C4-2B (cell line): Measurements from ENCODE around the gene MAK.

Source experiments
- H3K27ac ChIP-seq: fragments of 450-650 bp; 2 replicates; pipeline ENCODE4 v1.5.1; 2017
- ZFX ChIP-seq: fragments of 450-650 bp; IDR thresholded peaks from 2 replicates; pipeline ENCODE4 v1.6.1; 2017
- TF ChIP-seq, protein P1 (sequence below): fragments of 450-650 bp; conservative IDR thresholded peaks from 2 replicates; pipeline ENCODE4 v1.5.1; 2017; ENCODE audit warnings: mild to moderate bottlenecking

The MAK gene

DNA sequence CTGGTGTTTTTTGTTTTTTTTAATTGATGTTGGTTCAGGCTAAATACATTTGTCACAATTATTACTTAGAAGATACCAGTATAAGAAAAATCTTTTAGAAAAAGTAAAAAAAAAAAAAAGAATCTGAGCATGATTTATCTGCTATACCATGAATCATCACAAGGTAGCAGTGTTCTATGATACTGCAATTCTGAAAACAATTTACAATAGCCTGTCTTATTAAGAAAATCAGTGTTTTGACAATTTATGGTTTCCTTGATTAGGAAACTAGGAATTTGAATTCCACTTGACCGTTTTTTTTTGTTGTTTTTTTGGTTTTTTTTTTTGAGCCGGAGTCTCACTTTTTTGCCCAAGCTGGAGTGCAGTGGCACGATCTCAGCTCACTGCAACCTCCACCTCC, 9.3 kb upstream of the MAK start:
- TF ChIP-seq, protein P1, sequence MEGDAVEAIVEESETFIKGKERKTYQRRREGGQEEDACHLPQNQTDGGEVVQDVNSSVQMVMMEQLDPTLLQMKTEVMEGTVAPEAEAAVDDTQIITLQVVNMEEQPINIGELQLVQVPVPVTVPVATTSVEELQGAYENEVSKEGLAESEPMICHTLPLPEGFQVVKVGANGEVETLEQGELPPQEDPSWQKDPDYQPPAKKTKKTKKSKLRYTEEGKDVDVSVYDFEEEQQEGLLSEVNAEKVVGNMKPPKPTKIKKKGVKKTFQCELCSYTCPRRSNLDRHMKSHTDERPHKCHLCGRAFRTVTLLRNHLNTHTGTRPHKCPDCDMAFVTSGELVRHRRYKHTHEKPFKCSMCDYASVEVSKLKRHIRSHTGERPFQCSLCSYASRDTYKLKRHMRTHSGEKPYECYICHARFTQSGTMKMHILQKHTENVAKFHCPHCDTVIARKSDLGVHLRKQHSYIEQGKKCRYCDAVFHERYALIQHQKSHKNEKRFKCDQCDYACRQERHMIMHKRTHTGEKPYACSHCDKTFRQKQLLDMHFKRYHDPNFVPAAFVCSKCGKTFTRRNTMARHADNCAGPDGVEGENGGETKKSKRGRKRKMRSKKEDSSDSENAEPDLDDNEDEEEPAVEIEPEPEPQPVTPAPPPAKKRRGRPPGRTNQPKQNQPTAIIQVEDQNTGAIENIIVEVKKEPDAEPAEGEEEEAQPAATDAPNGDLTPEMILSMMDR = peak; percentile 67
- no peak for TF ChIP-seq ZFX
- H3K27ac ChIP-seq = peak overlapping the region; percentile 7; the same call in 1 of the 2 replicates

DNA sequence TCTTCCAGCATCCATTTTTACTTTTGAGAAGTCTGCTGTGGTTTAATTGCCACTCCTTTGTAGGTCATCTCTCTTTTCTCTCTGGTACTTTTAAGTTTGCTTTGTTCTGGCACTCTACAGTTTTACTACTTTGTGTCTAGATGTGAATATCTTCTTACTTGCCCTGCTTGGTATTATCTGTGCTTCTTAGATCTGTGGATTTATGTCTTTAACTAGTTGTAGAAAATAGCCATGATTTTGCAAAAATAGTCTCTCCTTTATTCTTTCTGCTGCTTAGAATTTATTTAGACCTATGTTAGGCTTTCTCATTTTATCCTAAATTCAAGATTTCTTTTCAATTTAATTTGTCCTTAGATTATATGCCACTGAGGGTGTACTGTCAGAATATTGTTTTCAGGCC, 5.2 kb upstream of the MAK start:
- no peak overlapping the region for H3K27ac ChIP-seq
- TF ChIP-seq ZFX = no peak
- TF ChIP-seq, protein P1 = no peak

DNA sequence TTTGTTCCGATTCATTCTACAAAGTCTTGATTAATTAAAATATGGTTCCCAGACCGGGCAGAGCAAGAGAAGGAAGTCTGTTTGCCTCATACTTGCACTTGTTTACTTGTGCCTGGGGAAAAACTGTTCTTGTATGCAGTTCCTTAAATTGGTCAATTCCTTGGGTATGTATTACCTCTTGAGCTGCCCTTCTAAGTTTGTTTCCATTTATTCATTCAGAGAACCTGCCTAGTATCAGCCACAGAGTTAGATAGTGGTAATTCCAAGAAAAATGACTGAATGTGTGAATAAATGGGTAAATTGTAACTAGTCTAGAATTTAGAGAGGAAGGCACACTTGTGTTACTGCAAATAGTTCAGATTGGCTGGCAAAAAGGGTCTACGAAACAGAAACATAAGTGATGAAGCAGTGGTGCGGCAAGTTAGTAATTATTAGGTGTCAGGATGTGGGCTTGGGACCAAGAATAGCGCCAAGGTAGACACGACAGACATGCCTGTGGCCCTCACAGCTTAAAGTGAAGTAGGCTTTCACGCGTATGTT, 525 bp upstream of the MAK start:
- TF ChIP-seq, protein P1 = no peak
- no peak for TF ChIP-seq ZFX

DNA sequence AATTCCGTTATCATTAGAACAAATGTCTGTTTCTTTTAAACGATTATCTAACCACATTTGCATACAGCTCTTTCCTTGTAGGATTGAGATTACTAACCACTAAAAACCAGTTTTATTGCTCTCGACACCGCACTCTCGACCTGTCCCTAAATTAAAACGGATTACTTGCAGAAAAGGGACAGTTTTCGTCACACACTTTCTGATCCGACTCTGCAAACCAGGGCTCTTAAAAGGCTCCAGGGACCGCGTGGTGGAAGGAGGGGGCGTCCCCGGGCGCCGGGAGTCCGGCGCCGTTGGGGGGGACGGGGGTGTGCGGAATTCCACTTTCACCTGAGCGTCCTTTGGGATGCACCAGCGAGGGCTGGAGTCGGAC, 731 bp downstream of the MAK start:
- H3K27ac ChIP-seq = peak overlapping the region; percentile 58
- TF ChIP-seq, protein P1 = no peak
- TF ChIP-seq ZFX = no peak

More for the DNA sequence above, 525 bp upstream of the MAK start:
- H3K27ac ChIP-seq = peak overlapping the region; percentile 58; the same call in 1 of the 2 replicates

DNA sequence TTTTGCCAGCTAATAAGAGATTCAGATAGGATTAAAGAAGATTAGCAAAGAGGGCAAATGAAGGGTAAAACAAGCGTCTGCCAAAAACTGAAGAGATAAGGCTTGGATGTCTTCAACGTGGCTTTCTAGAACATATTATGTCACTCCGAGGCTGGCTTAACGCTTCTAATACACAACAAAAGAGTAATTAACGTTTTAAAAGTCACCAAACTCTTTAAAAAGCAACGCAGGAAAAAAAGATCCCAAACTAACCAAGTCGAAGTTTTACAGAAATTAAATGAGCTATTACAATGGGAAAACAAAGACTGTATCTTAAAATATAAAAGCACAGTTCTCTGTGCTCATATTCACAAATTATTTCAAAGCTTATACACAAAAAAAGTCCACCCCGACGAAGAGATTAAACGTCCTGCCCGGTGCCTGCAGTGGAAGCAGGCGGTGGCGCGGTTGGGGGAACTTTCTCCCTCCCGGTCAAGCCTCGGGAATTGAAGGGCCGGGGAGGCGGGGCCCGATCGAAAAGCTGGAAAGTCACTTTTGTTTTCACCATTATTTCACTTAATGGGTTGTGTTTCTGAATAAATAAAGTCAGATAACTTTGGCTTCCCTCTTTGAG, 1.2 kb downstream of the MAK start:
- peak overlapping the region; percentile 58 for H3K27ac ChIP-seq
- TF ChIP-seq, protein P1 = no peak

DNA sequence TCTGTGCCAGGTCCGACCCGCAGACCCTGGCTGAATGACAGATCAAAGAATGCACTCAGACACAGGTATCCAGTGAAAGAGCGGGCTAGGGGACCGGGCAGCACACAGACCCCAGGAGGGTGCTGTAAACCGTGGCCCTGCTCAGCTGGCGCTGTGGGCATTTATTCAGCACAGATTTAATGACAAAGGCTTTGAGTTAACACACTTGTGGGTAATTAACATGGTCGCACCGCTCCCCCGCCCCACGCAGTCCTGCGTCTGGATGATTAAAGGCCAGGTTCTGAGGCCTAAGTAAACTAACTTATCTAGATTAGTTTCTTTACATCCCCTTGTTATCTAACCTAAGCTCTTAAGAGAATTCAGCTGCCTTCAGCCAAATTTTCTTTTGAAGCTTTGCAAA, 3.5 kb downstream of the MAK start:
- no peak overlapping the region for H3K27ac ChIP-seq
- no peak for TF ChIP-seq ZFX
- TF ChIP-seq, protein P1 = no peak

DNA sequence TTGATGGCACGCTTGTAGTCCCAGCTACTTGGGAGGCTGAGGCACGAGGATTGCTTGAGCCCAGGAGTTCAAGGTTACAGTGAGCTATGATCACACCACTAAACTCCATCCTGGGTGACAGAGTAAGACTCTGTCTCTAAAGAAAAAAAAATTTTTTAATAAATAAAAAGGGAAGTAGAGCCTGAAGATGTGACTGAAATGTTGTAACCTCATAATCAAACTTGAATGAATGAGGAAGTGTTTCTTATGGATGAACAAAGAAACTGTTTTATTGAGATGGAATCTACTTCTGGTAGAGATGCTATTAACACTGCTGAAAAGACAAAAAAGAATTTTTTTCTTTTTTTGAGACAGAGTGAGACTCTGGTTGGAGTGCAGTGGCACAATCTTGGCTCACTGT, 6.7 kb downstream of the MAK start:
- no peak overlapping the region for H3K27ac ChIP-seq
- no peak for TF ChIP-seq ZFX
- TF ChIP-seq, protein P1 = no peak
